Stimulated activated CD4-positive, alpha-beta T cell treated with anti-CD3 and anti-CD28 coated beads, Interleukin-12 subunit alpha, Interleukin-12 subunit beta, amount 100 ng/mL, for 24 hours (primary cell): ENCODE results near the gene DEFB123.
"Not testable (repeated sequence)": the region's sequence is repeated elsewhere in the genome, so short reads cannot be mapped to it uniquely, and the experiment has no call there.

Experiments
- DNase-seq, 2 experiments: peaks; one replicate each; pipeline ENCODE4 v3.0.0-alpha.2; 2020; ENCODE audit warnings: low read depth in 2 of 2

Gene DEFB123, protein sequence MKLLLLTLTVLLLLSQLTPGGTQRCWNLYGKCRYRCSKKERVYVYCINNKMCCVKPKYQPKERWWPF

DNA sequence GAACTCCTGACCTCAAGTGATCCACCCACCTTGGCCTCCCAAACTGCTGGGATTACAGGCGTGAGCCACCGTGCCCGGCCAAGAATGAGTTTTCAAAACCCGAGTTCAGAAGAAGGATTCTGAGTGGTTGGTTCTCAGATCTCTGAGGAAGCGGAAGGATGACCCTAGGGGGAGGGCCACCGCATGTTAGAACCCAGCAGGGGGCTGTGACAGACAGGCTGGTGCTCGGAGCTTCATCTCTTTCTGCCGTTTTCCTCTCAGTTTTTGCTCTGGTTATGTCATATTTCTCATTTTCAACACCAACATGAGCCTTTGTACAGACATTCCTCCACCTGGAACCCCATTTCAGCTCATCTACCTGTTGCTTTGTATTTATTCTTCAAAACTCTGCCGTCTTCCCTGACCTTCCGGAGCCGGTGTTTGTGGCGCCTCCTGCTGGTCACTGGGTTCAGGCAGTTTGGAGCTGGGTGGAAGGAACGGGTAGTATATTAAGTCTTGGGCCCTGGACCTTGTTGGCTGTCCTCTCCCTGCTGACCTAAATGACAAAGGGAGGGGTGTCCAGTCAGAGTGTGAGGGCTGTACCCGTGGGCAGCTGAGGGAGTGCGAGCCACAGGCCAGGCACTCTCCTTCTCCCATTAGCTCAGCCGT is at the start of gene DEFB123:
DEFB123 (plus strand) TSS at position 621 of the 648 bp plus-strand sequence. CDS start 67 bp downstream, outside the sequence.
- DNase-seq = peak in 1 of 2 experiments; percentile 11

GRCh38 chr20:31392836-31393235 is 47.6 kb upstream of the DEFB123 start:
- no peak for DNase-seq

GRCh38 chr20:31394900-31395299 is 45.5 kb upstream of the DEFB123 start:
- DNase-seq = no peak

GRCh38 chr20:31403886-31404285 is 36.5 kb upstream of the DEFB123 start:
- no peak for DNase-seq

GRCh38 chr20:31406115-31406514 is 34.3 kb upstream of the DEFB123 start, which contains the start of gene DEFB121:
Gene DEFB121 (minus strand): TSS chr20:31406215. CDS start chr20:31406152, 63 bp downstream.
- DNase-seq = no peak

DNA sequence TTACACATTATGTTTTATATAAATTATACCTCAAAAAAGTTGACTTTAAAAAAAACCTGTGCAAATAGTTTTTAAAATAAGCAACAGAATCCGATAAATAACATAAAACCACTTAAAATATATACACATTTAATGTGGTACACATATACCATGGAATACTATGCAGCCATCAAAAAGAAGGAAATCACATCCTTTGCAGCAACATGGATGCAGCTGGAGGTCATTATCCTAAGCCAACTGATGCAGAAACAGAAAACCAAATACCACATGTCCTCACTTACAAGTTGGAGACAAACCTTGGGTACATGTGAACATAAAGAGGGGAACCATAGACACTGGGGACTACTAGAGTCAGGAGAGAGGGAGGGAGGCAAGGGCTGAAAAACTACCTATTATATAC is 30.4 kb upstream of the DEFB123 start:
- DNase-seq = no peak

DNA sequence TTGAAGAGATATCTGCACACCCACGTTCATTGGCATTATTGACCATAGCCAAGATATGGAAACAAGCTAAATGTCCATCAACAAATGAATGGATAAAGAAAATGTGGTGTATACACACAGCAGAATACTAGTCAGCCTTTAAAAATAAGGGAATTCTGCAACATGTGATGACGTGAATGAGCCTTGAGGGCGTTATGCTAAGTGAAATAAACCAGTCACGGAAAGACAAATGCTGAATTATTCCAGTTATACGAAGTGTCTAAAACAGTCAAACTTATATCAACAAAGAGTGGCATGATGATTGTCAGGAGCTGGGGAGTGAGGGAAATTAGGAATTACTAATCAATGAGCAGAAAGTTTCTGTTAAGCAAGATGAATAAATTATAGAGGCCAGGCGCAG is 26.1 kb upstream of the DEFB123 start:
- DNase-seq = no peak

GRCh38 chr20:31415653-31416052 is 24.8 kb upstream of the DEFB123 start:
- DNase-seq = no peak

DNA sequence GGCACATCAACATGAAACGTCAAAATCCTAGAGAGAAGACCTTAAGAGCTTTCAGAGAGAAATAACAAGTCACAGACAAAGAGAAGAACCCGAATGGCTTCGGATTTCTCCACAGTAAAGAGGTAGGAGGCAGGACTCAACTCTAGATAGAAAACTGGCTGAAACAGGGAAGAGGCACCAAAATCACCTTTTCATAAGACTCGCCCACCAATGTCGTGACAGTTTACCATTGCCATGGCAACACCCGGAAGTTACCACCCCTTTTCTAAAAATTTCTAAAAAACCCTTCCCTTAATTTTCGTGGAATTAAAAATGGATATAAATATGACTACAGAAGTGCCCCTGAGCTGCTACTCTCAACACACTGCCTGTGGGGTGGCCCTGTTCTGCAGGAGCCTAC is 22.1 kb upstream of the DEFB123 start:
- DNase-seq = no peak

DNA sequence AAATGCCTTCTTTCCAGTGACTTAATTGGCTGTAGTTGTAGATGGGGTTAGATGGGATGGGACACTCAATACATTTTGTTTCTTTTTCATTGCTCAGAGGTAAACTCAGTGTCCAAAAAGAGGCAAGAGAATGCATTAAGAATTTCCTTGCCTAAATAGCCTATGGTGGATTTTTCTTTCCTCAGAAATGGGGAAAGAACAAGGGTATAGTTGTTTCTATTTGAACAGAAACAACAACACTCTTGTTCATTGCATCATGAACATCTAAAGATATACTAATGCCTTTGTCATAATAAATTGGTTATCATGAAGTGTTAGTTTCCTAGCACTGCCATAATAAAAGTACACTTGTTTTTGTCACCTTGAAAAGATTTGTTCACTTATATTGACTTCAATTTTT is 14.6 kb upstream of the DEFB123 start:
- no peak for DNase-seq

DNA sequence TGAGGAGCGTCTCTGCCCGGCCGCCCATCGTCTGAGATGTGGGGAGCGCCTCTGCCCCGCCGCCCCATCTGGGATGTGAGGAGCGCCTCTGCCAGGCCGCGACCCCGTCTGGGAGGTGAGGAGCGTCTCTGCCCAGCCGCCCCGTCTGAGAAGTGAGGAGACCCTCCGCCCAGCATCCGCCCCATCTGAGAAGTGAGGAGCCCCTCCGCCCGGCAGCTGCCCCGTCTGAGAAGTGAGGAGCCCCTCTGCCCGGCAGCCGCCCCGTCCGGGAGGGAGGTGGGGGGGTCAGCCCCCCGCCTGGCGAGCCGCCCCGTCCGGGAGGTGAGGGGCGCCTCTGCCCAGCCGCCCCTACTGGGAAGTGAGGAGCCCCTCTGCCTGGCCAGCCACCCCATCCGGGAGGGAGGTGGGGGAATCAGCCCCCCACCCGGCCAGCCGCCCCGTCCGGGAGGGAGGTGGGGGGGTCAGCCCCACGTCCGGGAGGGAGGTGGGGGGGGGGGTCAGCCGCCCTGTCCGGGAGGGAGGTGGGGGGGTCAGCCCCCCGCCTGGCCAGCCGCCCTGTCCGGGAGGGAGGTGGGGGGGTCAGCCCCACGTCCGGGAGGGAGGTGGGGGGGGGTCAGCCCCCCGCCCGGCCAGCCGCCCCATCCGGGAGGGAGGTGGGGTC is 13.4 kb upstream of the DEFB123 start:
- DNase-seq = not testable (repeated sequence)

DNA sequence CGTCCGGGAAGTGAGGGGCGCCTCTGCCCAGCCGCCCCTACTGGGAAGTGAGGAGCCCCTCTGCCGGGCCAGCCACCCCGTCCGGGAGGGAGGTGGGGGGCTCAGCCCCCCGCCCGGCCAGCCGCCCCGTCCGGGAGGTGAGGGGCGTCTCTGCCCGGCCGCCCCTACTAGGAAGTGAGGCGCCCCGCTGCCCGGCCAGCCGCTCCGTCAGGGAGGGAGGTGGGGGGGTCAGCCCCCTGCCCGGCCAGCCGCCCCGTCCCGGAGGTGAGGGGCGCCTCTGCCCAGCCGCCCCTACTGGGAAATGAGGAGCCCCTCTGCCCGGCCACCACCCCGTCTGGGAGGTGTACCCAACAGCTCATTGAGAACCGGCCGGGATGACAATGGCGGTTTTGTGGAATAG is 12.9 kb upstream of the DEFB123 start:
- not testable (repeated sequence) for DNase-seq

GRCh38 chr20:31430568-31431115 is 9.8 kb upstream of the DEFB123 start:
- no peak for DNase-seq

DNA sequence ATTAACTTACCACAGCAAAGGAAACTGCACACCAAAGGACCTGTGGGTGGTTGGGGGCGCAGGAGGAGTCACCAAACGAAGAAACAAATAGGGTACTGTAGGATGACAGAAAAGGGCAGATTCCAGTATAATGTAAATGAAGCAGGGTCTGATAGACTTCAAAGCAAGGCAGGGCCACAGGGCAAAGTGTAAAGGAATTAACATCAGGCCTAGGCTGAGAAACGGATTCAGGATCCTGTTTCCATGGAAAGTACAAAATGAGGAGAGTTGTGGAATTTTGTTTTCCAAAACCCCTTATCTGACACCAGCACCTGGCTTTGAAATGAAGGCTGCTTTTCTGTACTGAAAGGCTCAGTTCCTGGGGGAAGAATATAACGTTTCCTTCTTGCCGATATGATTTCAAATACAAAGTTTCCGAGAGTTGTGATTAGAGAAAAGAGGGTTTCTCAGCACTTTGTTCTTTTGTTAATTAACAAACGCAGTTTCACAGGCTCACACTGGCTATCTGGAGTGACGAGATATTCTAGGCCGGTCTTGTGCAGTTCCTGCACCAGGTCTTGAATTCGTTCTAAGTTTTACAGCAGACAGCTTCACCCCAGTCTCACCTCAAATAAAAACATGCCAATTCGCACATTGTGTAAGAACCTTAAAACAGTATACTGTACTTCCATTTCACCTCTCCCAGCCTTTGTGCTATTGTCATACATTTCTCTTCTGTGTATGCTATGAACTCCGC is 5.8 kb downstream of the DEFB123 start:
- DNase-seq = no peak

DNA sequence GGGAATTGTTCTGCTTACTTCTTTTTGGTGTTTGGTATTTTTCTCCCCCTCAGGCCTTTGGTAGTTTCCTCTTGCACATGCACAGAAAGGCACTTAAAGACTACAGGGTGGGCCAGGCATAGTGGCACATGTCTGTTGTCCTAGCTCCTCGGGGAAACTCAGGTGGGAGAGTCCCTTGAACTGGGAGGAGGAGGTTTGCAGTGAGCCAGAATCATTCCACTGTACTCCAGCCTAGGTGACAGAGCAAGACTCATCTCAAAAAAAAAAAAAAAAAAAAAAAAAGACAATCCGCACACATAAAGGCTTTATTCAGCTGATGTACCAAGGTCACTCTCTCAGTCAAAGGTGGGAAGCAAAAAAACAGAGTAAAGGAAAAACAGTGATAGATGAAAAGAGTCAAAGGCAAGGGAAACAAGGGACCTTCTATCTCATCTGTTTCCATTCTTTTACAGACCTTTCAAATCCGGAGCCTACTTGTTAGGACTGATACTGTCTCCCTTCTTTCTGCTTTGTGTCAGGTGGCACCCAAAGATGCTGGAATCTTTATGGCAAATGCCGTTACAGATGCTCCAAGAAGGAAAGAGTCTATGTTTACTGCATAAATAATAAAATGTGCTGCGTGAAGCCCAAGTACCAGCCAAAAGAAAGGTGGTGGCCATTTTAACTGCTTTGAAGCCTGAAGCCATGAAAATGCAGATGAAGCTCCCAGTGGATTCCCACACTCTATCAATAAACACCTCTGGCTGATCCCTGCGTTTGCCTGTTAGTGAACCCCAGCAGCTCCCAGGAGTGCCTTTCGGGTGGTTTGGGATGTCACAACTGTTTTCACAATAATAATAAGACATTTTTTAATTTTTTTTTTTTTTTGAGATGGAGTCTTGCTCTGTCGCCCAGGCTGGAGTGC is 9.3 kb downstream of the DEFB123 start:
- no peak for DNase-seq

GRCh38 chr20:31452575-31452974 is 12.1 kb downstream of the DEFB123 start:
- no peak for DNase-seq

- no peak for DNase-seq
Measured at GRCh38 chr20:31454361-31454760, 13.9 kb downstream of the DEFB123 start.

DNA sequence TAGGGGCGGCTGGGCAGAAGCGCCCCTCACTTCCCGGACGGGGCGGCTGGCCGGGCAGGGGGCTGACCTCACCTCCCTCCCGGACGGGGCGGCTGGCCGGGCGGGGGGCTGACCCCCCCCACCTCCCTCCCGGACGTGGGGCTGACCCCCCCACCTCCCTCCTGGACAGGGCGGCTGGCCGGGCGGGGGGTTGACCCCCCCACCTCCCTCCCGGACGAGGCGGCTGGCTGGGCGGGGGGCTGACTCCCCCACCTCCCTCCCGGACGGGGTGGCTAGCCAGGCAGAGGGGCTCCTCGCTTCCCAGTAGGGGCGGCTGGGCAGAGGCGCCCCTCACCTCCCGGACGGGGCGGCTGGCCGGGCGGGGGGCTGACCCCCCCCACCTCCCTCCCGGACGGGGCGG is 30.5 kb downstream of the DEFB123 start:
- DNase-seq = not testable (repeated sequence)

DNA sequence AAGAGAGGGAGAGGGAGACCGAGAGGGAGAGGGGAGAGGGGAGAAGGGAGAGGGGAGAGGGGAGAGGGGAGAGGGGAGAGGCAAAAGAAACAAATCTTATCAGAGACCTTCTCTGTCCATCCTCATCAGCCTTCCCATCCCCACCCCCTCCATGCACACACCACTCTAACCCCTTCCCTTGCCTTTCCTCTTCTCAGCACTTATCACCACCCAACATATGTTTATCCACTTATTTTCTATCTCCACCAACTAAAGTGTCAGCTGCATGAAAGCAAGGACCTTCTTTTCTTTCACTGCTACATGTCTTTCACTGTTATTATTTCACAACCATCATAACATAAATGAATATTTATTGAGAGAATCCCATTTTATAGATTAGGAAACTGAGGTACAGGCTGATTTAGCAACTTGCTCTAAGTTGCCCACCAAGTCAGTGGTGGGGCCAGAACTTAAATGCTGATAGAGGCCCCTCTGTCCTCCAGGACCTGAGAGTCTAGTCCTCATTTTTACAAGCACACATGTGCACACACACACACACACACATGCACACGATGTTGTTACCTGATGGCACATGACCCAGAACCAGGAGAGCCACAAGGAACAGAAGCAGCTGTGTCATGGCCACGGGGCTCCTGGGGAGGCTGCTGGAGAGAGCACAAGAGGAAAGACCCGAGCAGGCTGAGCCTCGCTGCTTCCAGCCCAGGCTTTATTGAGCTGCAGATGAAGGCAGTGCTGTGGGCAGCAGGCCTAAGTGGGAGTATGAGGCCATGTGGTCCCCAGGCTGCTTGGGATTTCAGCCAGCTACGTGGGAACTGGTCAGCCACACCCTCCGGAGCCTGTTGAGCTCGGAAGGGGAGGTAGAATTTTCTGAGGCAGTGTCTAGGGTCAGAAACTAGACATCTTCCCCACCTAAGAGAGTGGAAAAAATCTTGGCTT is 32.2 kb downstream of the DEFB123 start:
- DNase-seq = no peak
